ENCODE measurements around the gene LHX3. TPM values are rescaled to one million over a fixed set of nuclear protein-coding genes. Genes with fewer than 3 reads are reported as not detected.
"Not testable (repeated sequence)": the region's sequence is repeated elsewhere in the genome, so short reads cannot be mapped to it uniquely, and the experiment has no call there.

The LHX3 gene
- total RNA-seq, 1 donor from 2014 or later: not detected

- not testable (repeated sequence) for ATAC-seq
Observed at GRCh38 chr9:136150664-136151213, 54.2 kb downstream of the LHX3 start.

DNA sequence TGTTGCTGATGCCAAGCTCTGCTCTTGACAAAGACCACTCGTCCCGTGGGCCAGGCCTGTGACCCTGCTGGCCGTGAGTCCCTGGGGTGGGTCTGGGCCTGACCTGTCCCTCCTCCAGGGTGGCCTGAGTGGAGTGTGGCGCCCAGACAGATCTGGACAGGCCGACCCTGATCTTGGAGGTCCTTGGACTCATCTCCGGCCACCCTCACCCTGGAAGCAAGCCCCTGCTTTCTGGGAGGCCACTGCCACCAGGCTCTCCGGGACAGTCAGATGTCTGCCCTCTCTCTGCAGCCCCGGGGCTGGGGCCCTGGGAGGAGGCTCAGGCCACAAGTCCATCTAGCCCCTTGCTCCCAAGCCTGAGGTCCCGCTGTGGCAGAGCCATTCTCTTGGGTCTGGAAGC, 55.1 kb downstream of the LHX3 start:
- DNase-seq (ENCODE audit: low spot score) (no peak), ATAC-seq (no peak)
- intact Hi-C loops (cut with DNase I): no loop called here

More at GRCh38 chr9:136150664-136151213, 54.2 kb downstream of the LHX3 start:
- DNase-seq (ENCODE audit: low spot score); intact Hi-C loops (cut with DNase I): not testable (repeated sequence)

DNA sequence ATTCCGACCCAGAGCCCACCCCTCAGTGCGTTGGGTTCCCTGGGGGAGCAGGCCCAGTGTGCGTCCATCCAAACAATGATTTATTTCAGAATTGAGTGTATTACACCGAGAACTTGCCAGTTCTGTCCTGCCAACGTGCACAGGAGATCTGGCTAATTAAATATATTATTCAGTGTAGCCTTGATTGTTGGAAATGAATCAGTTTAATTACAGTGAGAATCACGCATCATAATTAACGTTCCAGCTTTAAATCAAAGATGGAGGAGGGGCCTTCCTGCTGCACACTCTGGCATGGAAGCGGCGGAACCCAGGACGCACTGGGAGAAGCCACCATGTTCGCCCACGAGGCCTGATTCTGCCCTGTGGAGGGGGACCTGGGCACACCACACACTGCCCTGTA, 55.6 kb downstream of the LHX3 start:
- intact Hi-C loops (cut with DNase I): no loop called here
- no peak for DNase-seq (ENCODE audit: low spot score)
- no peak for ATAC-seq

DNA sequence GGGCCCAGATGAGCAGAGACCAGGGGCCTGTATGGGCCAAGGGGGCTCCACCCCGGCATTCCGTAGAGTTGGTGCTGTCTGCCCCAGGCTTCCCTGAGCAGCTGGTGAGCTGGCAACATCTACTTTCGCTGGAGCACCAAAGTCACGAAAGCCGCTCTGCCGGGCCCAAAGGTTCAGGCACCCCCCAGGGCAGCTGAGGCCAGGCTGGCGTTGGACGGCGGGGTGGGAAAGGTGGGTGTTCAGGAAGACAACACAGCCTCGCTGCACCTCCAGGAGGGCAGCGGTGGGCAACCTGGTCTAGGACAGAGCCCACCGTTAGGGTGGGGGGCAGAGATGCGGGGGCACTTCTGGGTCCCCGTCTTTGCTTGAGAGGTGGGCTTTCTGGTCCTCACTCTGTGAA, 56.2 kb downstream of the LHX3 start:
- ATAC-seq (no peak), DNase-seq (ENCODE audit: low spot score) (no peak)
- intact Hi-C loops (cut with DNase I): no loop called here

- DNase-seq (ENCODE audit: low spot score) (no peak), ATAC-seq (no peak)
- intact Hi-C loops (cut with DNase I): no loop called here
Observed at GRCh38 chr9:136147890-136148714, 56.8 kb downstream of the LHX3 start.

- DNase-seq (ENCODE audit: low spot score): no peak
- intact Hi-C loops (cut with DNase I): no loop called here
- no peak for ATAC-seq
Observed at GRCh38 chr9:136147038-136147889, 57.7 kb downstream of the LHX3 start.

Other genes with a start within 250 kb of the LHX3 start
- 35.2 TPM for gene UBAC1, start 243.8 kb downstream of the LHX3 start, total RNA-seq
- gene NACC2, start 109.8 kb downstream of the LHX3 start, total RNA-seq: 56.8 TPM
- gene TMEM250, start 86.3 kb downstream of the LHX3 start, total RNA-seq: 23.0 TPM
- gene QSOX2, start 40.7 kb upstream of the LHX3 start, total RNA-seq: 7.5 TPM
- gene CCDC187, start 99.0 kb upstream of the LHX3 start, total RNA-seq: 0.13 TPM
- gene GPSM1, start 122.4 kb upstream of the LHX3 start, total RNA-seq: 43.7 TPM
- gene DNLZ, start 158.6 kb upstream of the LHX3 start, total RNA-seq: 24.6 TPM
- gene CARD9, start 168.5 kb upstream of the LHX3 start, total RNA-seq: 4.0 TPM
- 9.9 TPM for gene SNAPC4, start 195.0 kb upstream of the LHX3 start, total RNA-seq
- gene ENTR1, start 205.5 kb upstream of the LHX3 start, total RNA-seq: 39.7 TPM
- 38.9 TPM for gene PMPCA, start 205.5 kb upstream of the LHX3 start, total RNA-seq
- gene INPP5E, start 234.7 kb upstream of the LHX3 start, total RNA-seq: 18.0 TPM

Data from sciatic nerve (tissue), 2 donors.